Fibroblast of skin of right quadriceps (primary cell): ENCODE results near the gene TFPI.
"Not testable (repeated sequence)": the region's sequence is repeated elsewhere in the genome, so short reads cannot be mapped to it uniquely, and the experiment has no call there.

Experiments
- DNase-seq: peaks from one replicate; pipeline ENCODE4 v3.0.0-alpha.2; 2013

Gene TFPI

DNA sequence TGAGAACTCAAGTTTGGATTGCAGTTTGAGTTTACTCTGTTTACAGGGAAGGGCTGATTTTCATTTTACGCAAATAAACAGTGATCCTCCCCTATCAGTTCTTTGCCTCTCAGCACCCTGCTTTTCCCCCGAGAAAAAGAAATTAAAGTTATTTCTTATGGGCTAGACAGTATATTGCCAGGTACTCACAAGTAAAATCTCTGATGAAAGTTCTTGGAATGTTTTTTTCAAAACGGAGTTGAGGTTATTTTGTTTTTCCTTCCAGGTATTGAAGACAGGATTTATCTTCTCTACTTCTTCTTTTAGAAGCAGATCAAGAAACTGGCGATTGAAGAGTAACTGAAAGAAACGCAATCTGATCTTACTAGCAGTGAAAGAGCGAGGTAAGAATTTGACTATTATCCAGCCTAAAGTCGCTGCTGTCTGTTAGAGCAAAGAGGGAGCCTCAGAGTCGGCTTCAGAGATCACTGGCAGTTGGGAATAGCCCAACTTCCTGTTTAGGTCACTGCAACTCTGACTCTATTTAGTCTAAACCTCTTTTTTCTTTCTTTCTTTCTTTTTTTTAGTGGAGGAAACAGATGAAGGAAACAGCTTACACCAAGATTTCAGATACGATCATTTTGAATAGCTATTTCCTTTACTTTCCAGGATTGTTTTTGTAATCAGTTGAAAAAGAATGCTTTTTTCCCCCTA, at the start of gene TFPI:
Gene TFPI (minus strand): TSS at position 425 of the 693 bp plus-strand sequence. CDS start 50,667 bp downstream, outside the sequence.
- peak; percentile 45 for DNase-seq

DNA sequence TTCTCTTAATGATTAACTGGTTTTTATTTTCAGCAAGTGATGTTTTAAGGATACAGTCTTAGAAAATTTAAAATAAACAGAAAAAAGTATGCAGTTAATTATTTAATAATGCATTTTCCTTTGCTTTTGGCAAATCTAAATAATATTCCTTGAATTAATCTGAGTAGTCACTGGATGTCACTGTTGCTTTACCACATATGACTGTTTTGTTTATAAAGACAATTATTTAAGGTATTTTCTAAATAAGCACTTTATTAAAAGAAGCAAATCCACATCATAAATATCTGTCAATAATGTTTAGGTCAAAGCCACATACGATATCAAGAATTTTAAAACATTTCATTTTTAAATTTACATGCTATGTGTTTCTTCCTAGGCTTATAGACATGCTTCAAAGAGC, 40.6 kb upstream of the TFPI start:
- DNase-seq: no peak

DNA sequence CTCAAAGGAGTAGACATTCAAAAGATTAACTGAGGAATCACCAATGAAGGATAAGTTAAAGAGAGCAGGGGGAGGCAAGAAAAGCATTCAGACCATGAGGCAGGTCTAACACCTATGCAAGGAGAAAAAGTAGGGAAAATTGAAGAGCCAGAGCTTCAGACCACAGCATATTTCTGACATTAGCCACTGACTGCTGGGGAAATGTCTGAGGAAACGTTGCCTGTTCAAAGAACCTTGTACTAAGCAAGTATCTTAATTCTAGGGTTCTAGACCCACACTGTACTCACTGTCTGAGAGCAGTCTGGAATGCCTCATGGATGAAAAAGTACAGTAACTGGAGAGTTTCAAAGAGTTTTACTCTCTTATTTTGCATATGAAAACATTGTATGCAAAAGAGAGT, 39.5 kb upstream of the TFPI start:
- DNase-seq: no peak

DNA sequence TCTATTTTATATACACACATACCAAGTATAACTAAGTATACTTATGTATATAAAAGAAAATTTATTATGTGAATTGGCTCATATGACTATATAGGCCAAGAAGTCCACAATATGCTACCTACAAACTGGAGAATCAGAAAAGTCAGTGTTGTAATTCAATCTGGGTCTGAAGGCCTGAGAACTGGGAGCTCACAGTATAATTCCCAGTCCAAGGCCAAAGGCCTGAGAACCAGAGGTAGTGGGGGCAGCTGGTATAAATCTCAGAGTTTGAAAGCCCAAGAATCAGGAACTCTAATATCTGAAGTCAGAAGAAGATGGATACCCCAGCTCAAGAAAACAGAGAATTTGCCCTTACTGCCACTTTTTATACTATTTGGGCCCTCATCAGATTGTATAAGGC, 38.9 kb upstream of the TFPI start:
- DNase-seq: no peak

DNA sequence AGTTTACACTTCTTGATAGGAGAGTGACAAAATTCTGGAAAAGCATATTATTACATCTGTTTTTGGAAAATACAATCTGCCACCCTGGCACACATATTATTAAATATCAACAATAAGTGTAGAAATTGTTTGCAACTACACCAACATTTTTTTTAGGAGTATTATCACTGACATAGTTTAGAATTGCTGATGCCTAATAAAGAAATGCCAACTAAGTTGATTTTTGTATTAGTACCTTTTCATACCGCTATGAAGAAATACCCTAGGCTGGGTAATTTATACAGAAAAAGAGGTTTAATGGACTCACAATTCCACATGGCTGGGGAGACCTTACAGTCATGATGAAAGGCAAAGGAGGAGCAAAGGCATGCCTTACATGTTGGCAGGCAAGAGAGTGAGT, 35.9 kb upstream of the TFPI start:
- DNase-seq: no peak

DNA sequence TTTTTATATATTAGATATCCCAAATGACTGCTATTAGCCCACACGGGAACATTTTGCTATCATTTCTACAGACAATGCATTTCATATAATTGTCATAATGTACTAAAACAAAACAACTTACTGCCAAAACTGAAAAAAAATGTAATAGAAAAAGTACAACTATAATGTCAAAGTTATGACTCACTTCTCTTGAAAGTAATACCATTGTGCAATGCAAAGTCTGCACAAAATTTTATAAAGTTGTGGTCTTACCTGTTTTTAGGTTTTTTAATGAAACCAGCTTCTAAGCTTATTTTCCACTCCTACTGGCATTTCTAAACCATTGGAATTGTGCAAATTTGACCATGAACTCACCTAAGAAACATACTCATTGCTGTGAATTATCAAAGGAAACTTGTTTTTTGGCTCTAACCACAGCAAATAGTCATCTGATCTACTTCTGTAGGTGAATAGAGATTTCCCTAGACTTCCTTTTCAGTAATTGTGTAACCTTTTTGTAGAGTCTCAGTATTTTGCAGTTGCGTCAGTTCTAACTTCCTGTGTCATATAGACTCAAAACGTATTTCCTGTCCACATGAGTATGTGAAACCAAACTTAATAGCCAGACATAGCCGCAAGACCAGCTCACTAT, 31.9 kb upstream of the TFPI start:
- DNase-seq: peak; percentile 15

DNA sequence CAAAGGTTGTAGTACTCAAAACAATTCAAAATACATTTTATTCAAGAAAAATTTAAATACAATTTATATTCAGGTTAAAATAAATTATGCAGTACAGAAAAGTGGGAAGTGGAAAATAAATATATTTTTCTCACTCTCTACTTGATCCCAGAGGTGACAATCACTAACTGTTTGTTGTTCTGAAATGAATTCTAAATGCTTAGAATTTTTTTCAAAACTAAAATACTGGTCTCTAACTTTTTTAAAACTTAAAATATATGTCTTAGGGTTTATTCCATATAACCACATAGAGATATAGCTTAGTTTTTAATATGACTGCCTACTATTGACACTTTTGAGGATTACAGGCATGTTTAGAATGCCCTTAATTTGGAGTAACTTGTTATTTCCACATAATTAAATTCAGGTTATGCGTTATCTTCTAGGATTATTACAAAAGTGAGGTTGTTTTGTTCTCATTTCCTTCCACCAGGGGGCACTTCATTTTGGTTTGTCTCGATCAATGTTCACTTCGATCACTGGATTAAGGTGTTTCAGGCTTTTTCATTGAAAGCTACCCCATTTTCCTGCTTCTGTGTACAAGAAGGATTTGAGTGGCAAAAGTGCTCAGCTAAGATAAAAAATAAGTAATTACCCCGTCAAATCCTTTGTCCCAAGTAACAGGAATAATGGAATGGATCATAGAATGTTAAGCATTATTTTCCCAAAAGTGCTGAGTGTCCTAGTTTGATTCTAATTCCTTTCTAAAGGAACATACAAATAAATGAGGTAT, 27.1 kb upstream of the TFPI start:
- peak; percentile 48 for DNase-seq

DNA sequence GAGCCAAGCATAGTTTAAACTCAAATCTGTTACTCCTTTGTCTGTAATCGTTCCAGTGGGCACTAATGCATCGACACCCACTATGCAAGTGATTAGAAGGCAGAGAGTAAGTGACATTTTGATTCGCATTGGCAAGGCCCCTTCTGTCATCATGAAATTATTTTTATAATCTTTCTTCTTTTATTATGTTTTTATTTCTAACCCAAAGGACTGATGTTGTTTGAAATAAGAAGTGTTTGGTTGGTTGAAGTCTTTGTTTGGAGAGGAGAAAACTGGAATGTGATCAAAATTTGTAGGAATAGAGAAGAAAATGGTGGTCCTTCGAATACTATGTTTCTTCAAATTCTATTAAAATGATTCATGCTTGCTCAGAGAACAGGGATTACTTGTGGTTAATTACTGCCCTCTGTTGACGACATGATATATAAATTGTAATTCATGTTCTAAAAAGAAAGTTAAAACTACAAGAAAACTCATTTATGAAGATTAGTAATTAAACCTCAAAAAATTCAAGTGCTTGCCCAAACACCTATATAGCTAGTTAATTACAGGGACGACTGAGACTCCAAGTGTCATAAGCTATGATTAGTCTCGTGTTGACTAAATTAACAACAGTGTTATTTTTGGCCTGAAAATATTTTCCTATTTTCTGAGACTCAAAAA, 26.4 kb upstream of the TFPI start:
- DNase-seq: peak; percentile 73

DNA sequence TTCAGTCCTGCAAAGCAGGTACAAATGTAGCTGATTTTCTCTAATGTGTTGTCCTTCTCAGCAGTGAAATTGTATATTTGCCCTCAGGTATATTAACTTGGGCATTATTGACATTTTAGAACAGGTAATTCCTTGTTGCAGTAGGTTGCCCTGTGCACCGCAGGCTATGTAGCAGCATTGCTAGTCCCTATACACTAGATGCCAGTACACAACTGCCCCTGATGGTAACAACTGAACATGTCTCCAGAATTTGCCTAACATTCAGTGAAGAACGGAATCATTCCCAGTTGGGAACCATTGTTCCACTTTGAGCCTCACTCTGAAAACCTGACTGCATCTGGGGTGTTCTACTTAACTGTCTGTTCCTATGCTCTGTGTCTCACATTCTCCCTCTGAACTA, 23.1 kb upstream of the TFPI start:
- no peak for DNase-seq

DNA sequence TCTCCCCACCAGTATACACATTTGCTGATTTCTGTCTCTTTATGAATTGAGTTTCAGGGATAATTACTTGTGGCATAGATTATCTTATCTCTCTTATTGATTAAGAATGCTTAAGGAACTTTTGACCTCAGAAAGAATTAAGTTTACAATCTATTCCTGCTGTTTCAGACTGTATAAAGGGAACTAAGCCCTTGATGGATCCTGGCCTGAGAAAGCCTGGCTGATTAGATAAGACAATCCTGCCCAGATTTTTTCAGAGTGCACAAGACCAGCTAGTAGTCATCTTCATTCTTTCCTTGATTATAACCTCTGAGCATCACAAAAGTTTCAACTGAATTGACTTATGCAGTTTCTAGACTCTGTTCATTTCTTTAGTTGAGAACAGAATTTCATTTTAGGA, 22.7 kb upstream of the TFPI start:
- DNase-seq: no peak

DNA sequence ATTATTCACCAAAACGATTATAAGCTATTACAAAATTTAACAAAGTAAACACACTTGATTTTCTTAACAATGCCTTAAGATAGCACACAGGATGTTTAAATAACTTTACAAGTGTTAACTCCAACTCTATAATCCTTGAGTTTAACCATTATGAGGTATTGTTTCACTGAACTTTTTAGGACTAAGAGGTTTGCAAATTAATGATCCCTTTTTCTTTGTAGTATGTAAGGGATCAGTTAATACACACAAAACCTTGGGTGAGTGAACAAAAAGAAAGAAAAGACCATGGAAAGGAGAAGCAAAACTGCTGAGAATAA, 21.5 kb upstream of the TFPI start:
- no peak for DNase-seq

DNA sequence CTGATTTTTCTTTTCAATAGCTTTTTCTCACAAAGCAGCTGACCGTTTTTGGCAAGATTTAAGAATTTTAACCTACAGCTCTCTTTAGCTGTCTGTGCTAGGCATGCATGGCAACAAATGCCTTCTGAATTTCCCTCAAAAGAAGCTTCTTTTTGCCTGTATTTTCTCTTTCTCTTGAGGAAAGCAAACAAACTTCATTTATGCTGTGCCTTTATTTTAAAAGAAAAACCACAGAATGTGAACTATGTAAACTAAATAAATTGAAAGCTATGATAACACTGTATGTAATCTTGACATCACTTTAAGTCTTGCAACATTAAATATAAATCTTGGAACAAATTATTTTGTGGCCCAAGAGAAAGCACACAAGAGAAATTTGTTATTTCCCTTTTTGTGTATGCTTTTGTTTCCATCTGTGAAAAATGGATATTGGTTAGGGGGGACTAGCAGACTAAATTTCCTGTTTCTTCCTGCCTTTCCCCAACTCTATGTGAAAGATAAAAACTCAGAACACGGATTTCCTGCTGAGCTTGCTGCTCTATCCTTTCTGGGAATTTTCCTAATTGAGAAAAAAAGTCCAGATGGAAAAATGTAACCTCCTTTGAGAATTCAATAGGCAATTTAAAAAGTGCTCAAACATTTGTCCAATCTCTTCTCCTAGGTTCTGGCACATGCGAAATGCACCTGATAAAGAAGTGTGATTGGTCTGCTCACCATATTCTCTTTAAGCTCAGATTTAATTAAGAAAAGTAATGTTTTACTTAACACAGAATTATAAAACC, 20.9 kb upstream of the TFPI start:
- peak; percentile 61 for DNase-seq

DNA sequence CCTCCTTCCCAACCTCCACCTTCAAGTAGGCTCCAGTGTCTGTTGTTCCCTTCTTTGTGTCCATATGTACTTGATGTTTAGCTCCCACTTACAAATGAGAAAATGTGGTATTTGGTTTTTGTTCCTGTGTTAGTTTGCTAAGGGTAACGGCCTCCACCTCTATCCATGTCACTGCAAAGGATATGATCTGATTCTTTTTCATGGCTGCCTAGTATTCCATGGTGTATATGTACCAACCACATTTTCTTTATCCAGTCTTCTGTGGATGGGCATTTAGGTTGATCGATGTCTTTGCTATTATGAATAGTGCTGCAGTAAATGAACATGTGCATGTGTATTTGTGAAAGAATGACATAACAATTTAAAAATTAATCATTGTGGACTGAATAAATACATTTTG, 19.5 kb upstream of the TFPI start:
- DNase-seq: no peak

DNA sequence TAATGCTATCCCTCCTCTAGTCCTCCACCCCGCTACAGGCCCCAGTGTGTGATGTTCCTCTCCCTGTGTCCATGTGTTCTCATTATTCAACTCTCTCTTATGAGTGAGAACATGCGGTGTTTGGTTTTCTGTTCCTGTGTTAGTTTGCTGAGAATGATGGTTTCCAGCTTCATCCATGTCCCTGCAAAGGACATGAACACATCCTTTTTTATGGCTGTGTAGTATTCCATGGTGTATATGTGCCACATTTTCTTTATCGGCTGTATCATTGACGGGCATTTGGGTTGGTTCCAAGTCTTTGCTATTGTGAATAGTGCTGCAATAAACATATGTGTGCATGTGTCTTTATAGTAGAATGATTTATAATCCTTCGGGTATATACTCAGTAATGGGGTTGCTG, 17.8 kb upstream of the TFPI start:
- not testable (repeated sequence) for DNase-seq

DNA sequence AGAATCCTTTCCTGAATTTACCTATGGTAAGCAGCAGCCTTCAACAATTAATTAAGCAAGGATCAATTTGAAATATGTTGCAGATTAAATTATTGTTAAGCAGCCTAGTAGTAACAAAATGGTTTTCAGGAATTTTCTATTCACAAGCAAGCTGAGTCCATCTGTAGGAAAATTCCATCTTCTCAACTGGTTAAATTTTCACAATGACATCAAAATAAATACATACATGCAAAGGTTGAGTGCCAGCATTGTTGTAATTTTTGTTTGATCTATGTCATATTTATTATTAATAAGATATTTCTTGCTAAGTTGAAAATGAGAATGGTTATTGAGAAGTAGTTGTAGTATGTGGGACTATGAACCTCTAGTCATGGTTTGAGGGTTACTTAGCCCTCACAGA, 15.3 kb upstream of the TFPI start:
- no peak for DNase-seq

DNA sequence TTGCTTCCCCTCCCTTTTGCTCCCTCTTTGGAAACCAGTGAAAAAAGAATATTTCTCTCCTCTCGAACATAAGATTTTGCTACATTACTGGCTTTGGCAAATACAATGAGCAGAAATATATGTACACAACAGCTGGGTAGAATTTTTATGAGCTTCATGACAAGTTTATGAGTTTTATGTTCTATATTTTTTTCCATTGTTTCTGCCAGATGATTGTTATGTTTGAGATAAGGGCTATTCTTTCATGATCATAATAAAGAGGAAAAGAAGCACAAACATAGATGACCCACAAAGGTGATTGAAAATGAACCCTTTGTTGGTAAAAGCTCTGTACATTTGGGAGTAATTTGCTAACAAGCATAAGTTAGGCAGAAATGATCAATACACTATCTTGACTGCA, 14.8 kb upstream of the TFPI start:
- no peak for DNase-seq

DNA sequence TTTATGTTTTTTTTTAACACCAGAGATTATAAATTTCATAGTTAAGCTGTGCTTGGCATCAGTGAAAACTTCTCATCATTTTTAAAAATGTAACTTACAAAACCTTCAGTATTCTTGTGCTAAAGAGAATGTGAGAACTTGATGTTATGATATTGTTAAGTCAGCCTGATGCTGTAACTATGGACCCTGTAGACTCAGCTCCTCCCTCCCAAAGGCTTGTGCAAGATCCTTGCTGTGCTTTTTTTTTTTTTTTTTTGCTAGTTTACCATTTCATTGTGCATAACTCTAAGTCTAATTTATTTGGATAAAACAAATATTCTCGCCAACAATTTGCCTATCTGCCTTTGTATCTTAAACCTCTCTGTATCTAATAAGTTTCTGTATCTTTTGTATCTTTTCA, 12.9 kb upstream of the TFPI start:
- DNase-seq: no peak

DNA sequence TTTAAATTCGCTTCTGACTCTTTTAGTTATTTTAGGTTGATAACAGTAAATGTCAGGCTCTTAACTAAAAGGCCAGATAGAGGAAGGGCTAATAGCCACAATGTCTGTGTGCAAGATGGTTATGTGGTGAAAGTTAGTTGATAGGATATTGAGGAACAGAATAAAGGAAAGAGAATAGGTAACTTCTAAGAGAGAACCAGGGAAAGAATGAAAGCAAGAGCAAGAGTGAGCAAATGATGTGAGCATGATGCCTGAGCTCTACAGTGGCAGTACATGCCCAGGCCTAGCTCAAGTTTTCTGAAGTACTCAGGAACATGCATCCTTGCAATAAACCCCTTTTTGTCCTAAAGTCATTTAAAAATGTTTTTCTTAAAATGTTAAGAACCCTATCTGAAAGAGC, 12.5 kb upstream of the TFPI start:
- no peak for DNase-seq

DNA sequence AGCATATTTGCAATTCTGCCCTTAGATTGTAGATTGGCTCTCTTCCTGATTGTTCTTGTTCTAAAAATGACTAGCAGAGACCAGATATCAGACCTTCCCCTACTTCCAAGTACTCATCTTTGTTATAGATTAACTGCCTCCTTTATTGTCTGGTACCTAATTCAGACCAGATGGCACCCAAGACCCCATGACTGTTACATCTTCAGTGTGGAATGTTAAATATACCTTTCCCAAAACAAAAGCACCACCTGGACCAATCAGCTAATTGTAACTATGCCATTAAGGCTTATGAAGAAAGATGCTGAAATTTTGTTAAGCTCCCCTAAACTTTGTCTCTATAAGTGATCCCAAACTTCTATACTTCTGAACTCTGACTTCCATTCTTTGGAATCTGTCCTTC, 12.0 kb upstream of the TFPI start:
- DNase-seq: no peak

DNA sequence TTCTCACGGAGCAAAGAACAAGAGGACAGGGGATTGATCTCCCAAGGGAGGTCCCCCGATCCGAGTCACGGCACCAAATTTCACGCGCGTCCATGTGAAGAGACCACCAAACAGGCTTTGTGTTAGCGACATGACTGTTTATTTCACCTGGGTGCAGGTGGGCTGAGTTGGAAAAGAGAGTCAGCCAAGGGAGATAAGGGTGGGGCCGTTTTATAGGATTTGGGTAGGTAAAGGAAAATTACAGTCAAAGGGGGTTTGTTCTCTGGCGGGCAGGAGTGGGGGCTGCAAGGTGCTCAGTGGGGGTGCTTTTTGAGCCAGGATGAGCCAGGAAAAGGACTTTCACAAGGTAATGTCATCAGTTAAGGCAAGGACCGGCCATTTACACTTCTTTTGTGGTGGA, 11.4 kb upstream of the TFPI start:
- not testable (repeated sequence) for DNase-seq

DNA sequence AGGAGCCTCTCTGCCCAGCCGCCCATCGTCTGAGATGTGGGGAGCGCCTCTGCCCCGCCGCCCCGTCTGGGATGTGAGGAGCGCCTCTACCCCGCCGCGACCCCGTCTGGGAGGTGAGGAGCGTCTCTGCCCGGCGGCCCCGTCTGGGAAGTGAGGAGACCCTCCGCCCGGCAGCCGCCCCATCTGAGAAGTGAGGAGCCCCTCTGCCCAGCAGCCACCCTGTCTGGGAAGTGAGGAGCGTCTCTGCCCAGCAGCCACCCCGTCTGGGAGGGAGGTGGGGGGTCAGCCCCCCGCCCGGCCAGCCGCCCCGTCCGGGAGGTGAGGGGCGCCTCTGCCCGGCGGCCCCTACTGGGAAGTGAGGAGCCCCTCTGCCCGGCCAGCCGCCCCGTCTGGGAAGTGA, 2.3 kb upstream of the TFPI start:
- not testable (repeated sequence) for DNase-seq

DNA sequence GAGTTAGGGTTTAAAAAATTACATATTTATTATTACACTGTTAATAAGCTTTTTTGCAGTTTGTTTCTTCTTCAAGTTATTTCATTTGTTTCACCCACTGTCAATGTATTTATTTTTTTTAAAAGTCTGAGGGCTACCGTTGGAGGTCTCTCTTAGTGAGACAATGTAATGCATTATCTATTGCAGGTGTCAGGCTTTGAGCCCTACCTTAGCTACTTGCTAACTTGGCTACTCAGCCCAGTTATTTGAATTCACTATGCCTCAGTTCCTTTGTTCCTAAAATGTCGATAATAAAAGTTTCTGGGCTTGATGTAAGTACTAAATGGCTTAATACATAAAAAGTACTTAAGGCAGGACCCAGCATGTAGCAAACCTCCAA, 458 bp upstream of the TFPI start:
- no peak for DNase-seq
